Suprapubic skin (tissue), 4 donors: ENCODE results near the gene GOLT1A.

Experiments used
- EP300 ChIP-seq: sonication (generic); formaldehyde crosslinking; IDR thresholded peaks from one replicate; pipeline ENCODE4 v1.6.1; 2017; ENCODE audit warnings: antibody characterized with exemption
- POLR2A ChIP-seq, 2 donors: fragments of 450-650 bp; IDR thresholded peaks; one replicate each; pipeline ENCODE4 v1.6.1; 2017; ENCODE audit warnings: antibody characterized with exemption in 2 of 2, mild to moderate bottlenecking in 2 of 2, moderate library complexity in 2 of 2
- POLR2AphosphoS5 ChIP-seq, 3 donors: sonication (generic); formaldehyde crosslinking; IDR thresholded peaks; one replicate each; pipeline ENCODE4 v1.6.1; 2017; ENCODE audit warnings: antibody characterized with exemption in 3 of 3
- TF ChIP-seq, protein P1 (sequence below), 2 donors: fragments of 200-600 bp in 1 of 2; fragments of 450-650 bp in 1 of 2; sonication (generic) in 1 of 2; IDR thresholded peaks; one replicate each; pipeline ENCODE4 v1.5.1; 2016 to 2019; ENCODE audit warnings: antibody characterized with exemption in 2 of 2, mild to moderate bottlenecking in 1 of 2, moderate library complexity in 1 of 2

DNA sequence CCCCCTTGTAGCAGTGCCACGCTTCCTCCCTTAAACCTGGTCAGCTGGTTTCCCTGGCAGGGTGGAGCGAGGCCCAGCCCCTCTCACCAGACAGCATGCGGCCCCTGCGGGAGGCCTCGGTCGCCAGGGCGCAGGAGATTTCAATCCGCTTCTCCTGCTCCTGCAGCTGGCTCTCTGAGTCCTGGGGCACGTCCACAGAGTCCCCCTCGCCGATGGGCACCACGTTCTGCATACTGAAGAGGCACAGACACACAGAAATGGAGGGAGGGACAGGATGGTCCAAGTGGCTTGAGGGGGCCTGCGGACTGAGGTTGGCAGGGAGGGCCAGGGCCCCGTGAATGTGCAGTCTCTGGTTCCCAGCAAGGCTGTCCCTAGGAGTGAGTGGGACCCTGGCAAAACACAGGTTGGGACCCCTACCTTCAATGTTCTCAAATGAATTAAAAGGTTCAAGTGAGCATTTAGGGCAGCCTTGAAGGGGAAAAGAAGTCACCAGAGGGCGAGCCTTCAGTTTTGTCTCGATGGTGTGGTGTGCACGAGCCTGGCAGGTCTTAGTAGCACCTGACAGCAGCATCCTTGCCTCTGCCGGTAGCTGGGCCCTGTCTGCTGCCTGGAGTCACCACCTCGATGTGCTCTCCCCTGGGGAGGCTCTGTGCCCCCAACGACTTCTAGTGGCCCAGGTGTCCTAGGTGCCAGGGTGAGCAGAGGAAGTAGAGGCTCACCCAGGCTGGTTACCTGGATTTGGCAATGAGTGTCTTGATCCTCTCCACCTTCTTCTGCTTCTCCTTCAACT is 14.4 kb upstream of the GOLT1A start:
- TF ChIP-seq, protein P1, sequence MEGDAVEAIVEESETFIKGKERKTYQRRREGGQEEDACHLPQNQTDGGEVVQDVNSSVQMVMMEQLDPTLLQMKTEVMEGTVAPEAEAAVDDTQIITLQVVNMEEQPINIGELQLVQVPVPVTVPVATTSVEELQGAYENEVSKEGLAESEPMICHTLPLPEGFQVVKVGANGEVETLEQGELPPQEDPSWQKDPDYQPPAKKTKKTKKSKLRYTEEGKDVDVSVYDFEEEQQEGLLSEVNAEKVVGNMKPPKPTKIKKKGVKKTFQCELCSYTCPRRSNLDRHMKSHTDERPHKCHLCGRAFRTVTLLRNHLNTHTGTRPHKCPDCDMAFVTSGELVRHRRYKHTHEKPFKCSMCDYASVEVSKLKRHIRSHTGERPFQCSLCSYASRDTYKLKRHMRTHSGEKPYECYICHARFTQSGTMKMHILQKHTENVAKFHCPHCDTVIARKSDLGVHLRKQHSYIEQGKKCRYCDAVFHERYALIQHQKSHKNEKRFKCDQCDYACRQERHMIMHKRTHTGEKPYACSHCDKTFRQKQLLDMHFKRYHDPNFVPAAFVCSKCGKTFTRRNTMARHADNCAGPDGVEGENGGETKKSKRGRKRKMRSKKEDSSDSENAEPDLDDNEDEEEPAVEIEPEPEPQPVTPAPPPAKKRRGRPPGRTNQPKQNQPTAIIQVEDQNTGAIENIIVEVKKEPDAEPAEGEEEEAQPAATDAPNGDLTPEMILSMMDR (IDR thresholded peaks at IDR 0.05) = no peak
- no peak for TF ChIP-seq POLR2AphosphoS5 (IDR thresholded peaks at IDR 0.05)
- TF ChIP-seq EP300 = no peak
- no peak for TF ChIP-seq POLR2A (IDR thresholded peaks at IDR 0.05)
